SHP77 treated with DMSO at 0.1 percent for 48 hours (cell line): ENCODE data around the gene C4orf50.

Experiments used
- DNase-seq: peaks from one replicate; lab custom pipeline; 2025; lab: John Stamatoyannopoulos, UW

The C4orf50 gene

GRCh38 chr4:5943561-5943960 is 74.7 kb downstream of the C4orf50 start:
- DNase-seq: no peak

DNA sequence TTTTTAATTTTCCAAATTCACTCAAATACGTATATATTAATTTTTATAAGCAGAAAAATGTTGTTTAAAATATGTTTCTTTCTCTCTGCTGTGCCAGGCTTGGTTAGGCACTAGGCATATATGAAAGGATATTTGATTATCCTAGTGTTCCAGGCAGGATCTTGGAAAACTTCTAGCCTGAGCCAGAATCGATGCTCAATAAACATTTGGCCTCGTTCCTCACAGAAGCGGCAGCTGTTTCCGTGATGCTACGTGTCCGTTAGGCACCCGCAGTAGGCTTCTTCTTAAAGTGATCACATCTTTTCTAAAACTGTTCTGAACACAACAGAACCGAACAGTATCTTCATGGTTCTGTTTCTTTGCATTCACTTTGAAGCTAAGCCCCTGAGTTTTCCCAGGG is 75.3 kb downstream of the C4orf50 start:
- DNase-seq: no peak

DNA sequence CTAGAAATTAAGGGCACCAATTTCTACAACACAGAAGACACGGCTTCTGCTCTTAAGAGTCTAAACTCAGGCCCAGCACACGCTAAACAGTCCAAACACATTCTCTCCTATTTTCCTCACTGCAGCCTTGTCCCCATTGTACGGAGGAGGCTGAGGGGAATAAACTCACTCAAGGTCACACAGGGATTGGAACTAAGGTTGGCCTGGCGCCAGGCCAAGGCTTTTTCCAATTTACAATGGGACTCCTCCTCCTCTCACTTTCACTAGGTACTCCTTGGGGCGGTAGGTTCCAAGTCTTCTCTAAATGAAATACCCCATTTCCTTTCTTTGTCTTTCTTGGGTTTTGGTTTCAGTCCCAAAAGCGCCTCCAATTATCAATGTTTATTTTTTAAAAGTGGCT is 76.6 kb downstream of the C4orf50 start:
- DNase-seq: no peak

GRCh38 chr4:5940470-5941203 is 77.6 kb downstream of the C4orf50 start:
- peak; percentile 69 for DNase-seq

DNA sequence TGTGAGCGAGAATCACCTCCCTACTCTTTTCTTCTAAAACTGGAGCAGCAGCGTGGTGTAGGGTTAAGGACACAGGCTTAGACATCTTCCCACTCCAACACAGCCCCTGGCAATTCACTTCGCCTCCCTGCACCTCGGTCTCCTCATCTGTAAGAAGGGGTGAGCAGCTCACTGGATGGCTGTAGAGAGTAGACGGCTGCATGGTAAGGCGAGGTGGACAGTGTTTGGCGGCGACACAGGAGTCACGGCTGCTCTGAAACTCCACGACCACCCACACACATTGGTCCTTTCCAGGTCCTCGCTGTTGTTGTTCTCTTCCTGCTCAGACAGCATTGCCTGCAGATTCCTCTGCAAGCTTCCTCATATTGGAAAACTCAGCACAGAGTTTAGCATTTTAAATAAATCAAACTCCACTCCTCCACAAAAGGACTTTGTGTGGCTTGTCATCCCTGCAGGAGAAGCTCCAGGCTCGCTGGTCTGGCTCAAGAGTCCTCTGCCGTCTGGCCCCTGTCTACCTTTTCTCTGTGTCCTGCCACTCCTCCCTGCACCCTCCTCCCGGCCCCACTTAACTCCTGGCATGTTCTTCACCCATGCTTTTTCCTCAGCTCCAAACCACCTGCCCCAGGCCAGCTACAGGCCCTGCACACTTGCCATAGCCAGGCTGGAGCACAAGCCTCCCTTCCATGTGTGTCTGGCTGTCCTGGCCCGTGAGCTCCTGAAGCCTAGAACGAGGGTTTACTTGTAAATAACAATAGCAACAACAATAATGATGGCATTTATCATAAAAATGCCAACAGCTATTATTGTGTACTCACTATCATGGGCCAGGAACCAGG is 84.0 kb downstream of the C4orf50 start:
- no peak for DNase-seq

GRCh38 chr4:5933116-5933515 is 85.1 kb downstream of the C4orf50 start:
- no peak for DNase-seq

DNA sequence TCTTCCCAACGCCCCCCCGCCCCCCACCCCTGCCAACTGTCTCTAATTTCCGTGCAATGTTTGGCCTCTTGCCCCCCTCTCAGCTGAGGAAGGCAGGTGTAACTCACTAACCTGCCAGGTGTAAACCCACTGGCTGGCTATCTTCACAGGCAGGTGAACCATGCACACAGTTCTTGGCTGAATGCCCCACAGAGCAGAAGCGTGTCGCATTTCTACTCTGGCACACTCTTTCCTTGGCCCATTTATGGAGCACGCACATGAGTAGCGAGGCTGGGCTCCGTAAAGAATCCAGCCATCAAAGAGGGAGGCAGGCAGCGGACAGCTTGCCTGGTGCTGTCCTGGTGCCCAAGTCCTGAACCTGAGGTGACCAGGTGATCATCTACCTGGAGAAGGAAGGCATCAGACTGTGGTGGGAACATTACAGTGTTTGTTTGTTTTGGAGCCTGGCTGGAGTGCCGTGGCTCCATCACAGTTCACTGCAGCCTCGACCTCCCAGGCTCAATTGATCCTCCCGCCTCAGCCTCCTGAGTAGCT is 86.1 kb downstream of the C4orf50 start:
- no peak for DNase-seq

DNA sequence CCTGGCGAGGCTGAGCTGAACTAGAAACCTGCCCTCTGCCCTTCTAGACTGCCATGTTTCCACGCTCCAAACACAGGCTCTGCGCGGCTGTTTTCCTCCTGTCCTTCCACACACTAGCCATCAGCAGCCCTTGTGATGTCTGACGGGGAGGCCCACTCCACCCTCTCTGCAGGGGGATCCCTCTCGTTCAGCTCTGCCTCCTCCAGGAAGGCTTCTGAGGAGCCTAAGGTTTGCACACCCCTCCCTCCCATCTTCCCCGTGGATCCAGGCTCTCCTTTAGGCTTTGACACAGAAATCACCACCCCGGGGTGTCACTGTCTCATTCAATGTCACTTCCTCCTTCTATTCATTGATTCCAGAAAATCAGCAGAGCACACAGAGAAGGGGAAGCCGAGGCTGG is 86.7 kb downstream of the C4orf50 start:
- no peak for DNase-seq

DNA sequence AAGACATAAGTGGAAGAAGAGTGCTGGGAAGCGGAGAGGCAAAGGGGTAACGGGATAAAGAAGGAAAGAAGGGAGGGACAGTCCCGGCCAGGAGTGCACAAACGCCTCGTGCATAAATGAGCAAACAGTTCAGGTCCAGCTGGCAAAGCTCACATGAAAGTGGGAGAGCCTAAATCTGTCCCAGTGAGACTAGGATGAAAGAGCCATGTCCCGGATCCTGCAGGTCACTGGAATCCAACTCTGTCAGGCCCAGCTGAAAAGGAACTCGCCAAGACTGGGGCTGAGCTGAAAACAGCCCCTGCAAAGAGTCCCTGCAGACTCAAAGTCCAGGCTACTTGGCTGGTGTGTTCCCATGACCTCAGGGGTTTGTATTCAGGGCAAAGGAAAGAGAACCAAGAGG is 87.4 kb downstream of the C4orf50 start:
- no peak for DNase-seq

GRCh38 chr4:5930456-5930855 is 87.8 kb downstream of the C4orf50 start:
- DNase-seq: no peak

DNA sequence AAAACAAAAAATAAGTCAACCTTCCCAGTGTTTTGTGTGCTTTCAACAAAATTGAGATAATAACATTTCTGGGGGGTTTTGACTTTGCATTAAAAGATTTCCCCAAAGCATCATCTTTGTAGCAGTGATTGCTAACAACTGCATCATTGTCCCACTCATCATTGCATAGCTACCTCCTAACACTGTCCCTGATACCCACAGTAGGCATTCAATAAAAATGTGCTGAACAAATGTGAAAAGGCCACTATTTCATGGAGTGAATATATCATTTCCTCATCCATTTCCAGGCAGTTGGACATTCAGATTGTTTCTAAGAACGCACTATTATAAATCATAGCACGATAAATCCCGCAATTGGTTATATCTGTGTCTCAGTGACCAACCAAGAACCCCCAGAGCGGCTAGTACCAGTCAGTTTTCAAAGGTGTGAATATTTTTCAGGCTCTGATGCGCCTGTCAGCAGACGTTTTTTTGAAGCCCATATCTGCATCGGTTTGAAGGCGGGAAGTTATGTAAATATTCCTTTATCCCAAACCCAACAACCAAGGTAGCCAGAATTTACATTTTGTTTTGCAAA is 89.3 kb downstream of the C4orf50 start:
- no peak for DNase-seq

- peak; percentile 39 for DNase-seq
Measured at GRCh38 chr4:5928274-5928673, 90.0 kb downstream of the C4orf50 start.

DNA sequence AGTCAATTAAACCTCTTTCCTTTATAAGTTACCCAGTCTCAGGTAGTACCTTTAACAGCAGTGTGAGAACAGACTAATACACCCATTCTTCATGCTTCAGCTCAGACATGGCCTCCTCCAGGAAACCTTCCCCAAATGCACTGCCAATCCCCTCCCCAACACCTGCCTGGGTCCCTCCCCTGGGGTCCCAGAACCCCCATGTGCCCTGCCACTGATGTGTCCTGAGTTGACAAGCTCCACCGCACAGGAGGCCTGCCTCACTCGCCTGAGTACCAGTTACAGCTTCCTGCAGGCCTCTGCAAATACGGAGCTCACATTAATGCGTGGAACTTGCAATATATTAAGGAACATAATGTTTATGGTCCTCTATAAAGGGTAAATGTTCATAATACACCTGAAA is 90.5 kb downstream of the C4orf50 start:
- no peak for DNase-seq

DNA sequence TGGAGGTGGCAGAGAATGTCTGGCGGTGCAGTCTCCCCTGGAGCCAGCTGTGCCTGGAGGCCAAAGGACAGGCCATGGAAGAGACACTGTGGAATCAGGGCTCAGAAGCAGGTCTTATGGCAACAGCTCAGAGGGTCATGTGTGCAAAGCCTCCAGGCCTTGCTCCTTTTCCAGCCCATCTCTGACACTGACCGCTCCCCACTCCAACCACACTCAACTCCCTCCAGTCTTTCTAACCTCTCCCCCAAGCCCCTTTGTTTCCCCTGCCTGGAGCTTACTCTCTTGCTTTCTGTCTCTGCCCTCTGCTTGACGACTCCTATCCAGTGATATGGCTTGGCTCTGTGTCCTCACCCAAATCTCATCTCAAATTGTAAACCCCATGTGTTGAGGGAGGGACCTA is 91.1 kb downstream of the C4orf50 start:
- DNase-seq: no peak

DNA sequence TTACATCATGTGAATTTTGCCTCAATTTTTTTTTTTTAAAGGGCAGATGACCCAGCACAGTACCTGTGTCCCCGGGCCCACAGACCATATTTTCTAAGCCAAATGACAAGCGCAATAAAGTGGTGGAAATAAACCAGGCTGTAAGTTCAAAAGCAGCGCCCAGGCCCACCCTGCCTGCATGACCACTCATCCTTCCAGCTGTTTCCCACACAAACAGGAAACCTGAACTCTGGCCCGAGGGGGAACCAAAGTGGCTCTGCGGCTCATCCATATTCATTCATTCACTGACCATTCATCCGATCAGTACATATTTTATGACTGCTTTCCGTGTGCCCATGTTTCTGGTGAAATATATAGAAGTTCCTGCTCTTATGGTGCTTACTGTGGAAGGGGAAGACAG is 91.6 kb downstream of the C4orf50 start:
- DNase-seq: no peak

DNA sequence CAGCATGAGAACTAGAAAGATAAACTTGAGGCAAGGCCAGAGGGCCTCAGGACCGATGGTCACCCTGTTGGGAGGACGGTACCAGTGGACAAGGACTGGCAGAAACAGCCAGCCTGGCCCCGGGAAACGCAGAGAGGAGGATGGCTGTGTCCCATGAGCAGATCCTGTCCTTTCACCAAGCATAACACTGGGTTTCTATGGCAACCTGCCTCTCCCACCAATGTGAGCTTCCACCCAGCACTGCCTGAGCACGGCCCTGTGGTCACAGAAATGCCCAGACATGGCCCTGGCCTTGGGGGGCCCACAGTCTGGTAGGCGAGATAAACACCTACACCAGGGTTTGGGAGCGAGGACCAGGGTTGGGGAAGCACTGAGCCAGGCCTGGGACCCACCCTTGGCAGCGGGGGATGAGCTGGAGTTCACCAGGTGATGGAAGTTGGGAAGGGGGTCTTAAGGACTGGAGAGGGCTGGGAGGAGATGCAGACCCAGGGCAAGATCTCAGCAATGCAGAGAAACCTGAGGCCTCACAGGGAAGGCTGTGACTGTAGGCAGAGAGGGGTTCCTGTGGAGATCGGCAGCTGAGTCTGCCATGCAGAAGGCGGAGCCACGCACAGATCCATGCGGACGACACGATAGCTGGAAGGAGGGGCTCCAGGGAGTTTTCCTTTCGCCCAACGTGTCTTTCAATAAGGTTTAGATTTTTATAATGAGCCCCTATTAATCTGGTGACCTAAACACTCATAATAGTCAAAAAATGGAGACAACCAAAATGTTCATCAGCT is 92.6 kb downstream of the C4orf50 start:
- no peak for DNase-seq

GRCh38 chr4:5924461-5925125 is 93.6 kb downstream of the C4orf50 start:
- DNase-seq: no peak

DNA sequence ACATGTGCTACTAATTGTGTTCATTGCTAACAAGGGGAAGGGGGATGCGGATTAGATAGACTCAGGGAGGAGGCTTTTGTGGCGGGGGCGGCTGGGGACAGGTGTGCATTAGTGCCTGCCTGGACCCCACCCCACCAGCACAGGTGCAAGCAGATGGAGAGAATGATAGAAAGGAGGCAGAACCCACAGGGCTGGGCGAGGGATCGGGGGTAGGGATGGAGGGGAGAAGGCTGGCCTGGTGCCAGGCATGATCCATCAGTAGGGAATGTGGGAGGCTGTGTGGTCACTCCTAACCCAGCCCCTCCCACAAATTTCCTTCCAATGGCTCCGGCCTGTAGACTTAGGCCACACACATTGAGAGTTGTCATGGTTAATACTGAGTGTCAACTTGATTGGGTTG is 94.9 kb downstream of the C4orf50 start:
- no peak for DNase-seq

DNA sequence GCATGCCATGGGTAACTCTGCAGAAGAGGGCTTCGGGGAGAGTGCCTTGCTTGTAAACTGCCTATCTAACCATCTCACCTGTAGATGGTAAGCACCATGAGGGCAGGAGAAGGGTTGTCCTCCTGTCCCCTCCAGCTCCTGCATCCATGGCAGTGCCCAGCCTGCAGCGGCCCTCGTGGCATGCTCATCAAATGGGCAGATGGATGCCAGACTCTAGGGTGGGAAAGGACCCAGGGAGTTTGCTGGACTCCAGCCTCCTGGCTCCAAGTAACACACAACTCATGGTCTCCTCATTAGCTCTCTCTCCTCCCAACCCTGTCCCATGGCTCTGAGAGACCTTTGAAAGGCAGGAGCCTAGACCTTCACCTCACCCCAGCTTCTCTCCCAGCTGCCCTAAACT is 95.7 kb downstream of the C4orf50 start:
- DNase-seq: no peak

GRCh38 chr4:5921981-5922380 is 96.2 kb downstream of the C4orf50 start:
- no peak for DNase-seq
